Pancreas (tissue), 10 donors: ENCODE results near the gene EFCAB8. TPM values are rescaled to one million over a fixed set of nuclear protein-coding genes. Genes with fewer than 3 reads are reported as not detected.

Source experiments
- ATAC-seq, 4 donors: fragments of 200-7000 bp; cut with Tn5 transposase; one replicate each; pipeline versions ENCODE4 v1.8.0 to v1.9.1; 2020; ENCODE audit warnings: mild to moderate bottlenecking in 4 of 4, moderate library complexity in 4 of 4
- DNase-seq, 6 donors: peaks; one replicate each; pipeline ENCODE4 v3.0.0-alpha.2; 2020
- FAIRE-seq: peaks from 2 replicates; lab custom pipeline; 2012; peaks lifted over from hg19 to GRCh38; lab: Jason Lieb, UNC
- H3K27ac ChIP-seq, 4 donors: fragments of 200-600 bp; sonication (generic); 1 replicate in 3 of 4; 2 replicates in 1 of 4; pipeline versions ENCODE4 v1.5.0 to v1.8.0; 2020
- H3K27me3 ChIP-seq, 4 donors: fragments of 200-600 bp; one replicate each; pipeline ENCODE4 v1.8.0; 2021
- H3K36me3 ChIP-seq, 3 donors: fragments of 200-600 bp; sonication (generic) in 1 of 3; one replicate each; pipeline versions ENCODE4 v1.5.0 to v1.8.0; 2020 to 2021
- H3K4me1 ChIP-seq, 3 donors: fragments of 200-600 bp; one replicate each; pipeline ENCODE4 v1.8.0; 2021
- H3K4me3 ChIP-seq, 4 donors: fragments of 200-600 bp; sonication (generic) in 2 of 4; one replicate each; pipeline versions ENCODE4 v1.5.0 to v1.8.0; 2020 to 2021
- H3K9me3 ChIP-seq, 4 donors: fragments of 200-600 bp; one replicate each; pipeline ENCODE4 v1.8.0; 2021
- WGBS, 2 donors: extraction: QIAGEN DNeasy Blood & Tissue Kit; methylation state at CpG; one replicate each; pipeline ENCODE4 v1.1.7; 2013; 5-methylcytosine and 5-hydroxymethylcytosine counted together
- intact Hi-C, 3 donors: fragments of 100-400 bp; cut with DNase I; formaldehyde crosslinking; loops; one replicate each; pipeline versions ENCODE4 v1.11.1 to v1.14.2; 2022
- polyA plus RNA-seq, 2 donors: library from polyadenylated mRNA; stranded (reverse); fragments of 200-250 nt; gene quantifications; one replicate each; pipeline ENCODE4 v1.2.3, GENCODE V29; 2013
- total RNA-seq, 6 donors: library from RNA; stranded (reverse); fragmentation: NEBNext Ultra II Directional in 4 of 6; extraction: Animal tissue kit (Norgen Biotek cat#: 25700) in 4 of 6; gene quantifications; one replicate each; pipeline versions ENCODE4 v1.2.1 to v1.2.4, GENCODE V29; 2021 to 2023
- TF ChIP-seq, protein P1 (sequence below), 4 donors: fragments of 200-600 bp; sonication (generic) in 3 of 4; IDR thresholded peaks; one replicate each; pipeline versions ENCODE4 v1.5.0 to v1.8.0; 2021; ENCODE audit warnings: antibody characterized with exemption in 4 of 4
- donor health status: healthy with polysubstance abuse.
- donor health status: DM: no; HTN: no; CAD: no; lungs with moderate emphysema.
- donor health status: DM: no; HTN: no; CAD: no.
- donor health status: control.
- donor health status: control.
- donor health status: Bipolar disorder and iron deficiency.
- donor health status: DM: yes; HTN: yes; CAD: no.
- donor health status: DM: no; HTN: no; CAD: no.
- donor health status: DM: no; HTN: no; CAD: no.
- donor health status: DM: yes; HTN: yes; CAD: no.

Gene EFCAB8
- total and polyA plus RNA-seq, 8 donors, result 0.12 to 0.35 (median 0.19) TPM; not detected in 1

DNA sequence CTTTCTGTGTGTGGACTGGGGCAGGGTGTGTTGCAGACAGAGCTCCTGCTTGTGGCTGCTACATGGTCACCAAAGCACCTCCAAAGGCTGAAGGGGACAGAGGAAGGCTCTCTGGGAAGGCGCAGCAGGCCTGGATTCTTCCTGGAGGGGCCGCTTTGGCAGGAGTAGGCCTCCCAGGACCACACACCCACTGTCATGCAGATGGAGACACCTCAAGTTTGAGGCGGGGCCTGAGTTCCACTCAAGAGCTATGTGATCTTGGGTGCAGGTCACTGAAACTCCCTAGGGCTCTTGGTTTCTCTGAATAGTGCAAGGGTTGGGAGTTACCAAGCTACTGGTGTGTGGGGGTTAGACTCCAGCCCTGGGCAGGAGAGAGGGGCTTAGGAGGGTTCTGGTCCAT lies 27.9 kb downstream of the EFCAB8 start:
- H3K27ac ChIP-seq, result no peak overlapping the region
- TF ChIP-seq, protein P1, sequence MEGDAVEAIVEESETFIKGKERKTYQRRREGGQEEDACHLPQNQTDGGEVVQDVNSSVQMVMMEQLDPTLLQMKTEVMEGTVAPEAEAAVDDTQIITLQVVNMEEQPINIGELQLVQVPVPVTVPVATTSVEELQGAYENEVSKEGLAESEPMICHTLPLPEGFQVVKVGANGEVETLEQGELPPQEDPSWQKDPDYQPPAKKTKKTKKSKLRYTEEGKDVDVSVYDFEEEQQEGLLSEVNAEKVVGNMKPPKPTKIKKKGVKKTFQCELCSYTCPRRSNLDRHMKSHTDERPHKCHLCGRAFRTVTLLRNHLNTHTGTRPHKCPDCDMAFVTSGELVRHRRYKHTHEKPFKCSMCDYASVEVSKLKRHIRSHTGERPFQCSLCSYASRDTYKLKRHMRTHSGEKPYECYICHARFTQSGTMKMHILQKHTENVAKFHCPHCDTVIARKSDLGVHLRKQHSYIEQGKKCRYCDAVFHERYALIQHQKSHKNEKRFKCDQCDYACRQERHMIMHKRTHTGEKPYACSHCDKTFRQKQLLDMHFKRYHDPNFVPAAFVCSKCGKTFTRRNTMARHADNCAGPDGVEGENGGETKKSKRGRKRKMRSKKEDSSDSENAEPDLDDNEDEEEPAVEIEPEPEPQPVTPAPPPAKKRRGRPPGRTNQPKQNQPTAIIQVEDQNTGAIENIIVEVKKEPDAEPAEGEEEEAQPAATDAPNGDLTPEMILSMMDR (IDR thresholded peaks at IDR 0.05), result no peak
- H3K9me3 ChIP-seq, result no peaks in the 10 kb centered on the region
- H3K36me3 ChIP-seq, result no peaks in the 10 kb centered on the region
- ATAC-seq, result no peak
- no peak for FAIRE-seq
- H3K4me3 ChIP-seq, result no peak overlapping the region
- no peaks in the 10 kb centered on the region for H3K27me3 ChIP-seq
- WGBS, 2 donors, result 59 to 83% methylated on average over 3 of the region's 3 CpGs
- intact Hi-C loops, result no loop called here
- DNase-seq, result no peak
- H3K4me1 ChIP-seq, result peaks cover 0 to 5% (median 0%) of the 10 kb centered on the region in 3 donors

- intact Hi-C loops, result no loop called here
- H3K9me3 ChIP-seq, result no peaks in the 10 kb centered on the region
- H3K4me3 ChIP-seq, result no peak overlapping the region
- H3K4me1 ChIP-seq, result peaks cover 0 to 5% (median 0%) of the 10 kb centered on the region in 3 donors
- ATAC-seq, result no peak
- H3K27me3 ChIP-seq, result no peaks in the 10 kb centered on the region
- WGBS, 2 donors, result 87 to 90% methylated on average over 11 of the region's 11 CpGs
- no peak for DNase-seq
- H3K36me3 ChIP-seq, result no peaks in the 10 kb centered on the region
- H3K27ac ChIP-seq, result no peak overlapping the region
- FAIRE-seq, result no peak
- TF ChIP-seq, protein P1 (IDR thresholded peaks at IDR 0.05), result no peak
These were observed 28.8 kb downstream of the EFCAB8 start for GRCh38 chr20:32887492-32887891.

DNA sequence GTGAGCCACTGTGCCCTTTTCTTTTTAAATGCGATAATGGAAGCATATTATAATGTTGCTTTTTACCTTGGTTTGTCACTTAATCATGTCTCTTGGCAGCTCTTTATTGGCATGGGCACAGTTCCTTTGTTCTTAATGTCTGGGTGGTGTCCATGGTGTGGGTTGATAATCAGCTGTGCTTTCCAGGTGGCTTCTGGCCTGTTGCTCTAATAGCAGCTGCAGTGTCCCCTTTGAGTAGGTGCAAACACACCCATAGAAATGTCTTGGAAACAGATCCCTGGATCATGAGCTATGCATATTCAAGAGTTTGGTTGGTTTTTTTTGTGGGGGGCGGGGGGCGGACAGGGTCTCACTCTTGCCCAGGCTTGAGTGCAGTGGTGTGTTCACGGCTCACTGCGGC lies 29.9 kb downstream of the EFCAB8 start:
- WGBS, 2 donors, result 63 to 65% methylated on average over 5 of the region's 5 CpGs
- DNase-seq, result peak in 2 of 6 donors; percentile 42 to 66

GRCh38 chr20:32889281-32889680 lies 30.6 kb downstream of the EFCAB8 start:
- peak; percentile 9 to 26 (median 16) for ATAC-seq
- DNase-seq, result peak in 1 of 6 donors; percentile 20
- Histone ChIP-seq H3K4me3 (no peak overlapping the region), H3K27ac (no peak overlapping the region), H3K9me3 (no peaks in the 10 kb centered on the region), H3K27me3 (no peaks in the 10 kb centered on the region), H3K36me3 (no peaks in the 10 kb centered on the region), H3K4me1 (peaks cover 0 to 5% (median 0%) of the 10 kb centered on the region in 3 donors)
- intact Hi-C loops, result no loop called here
- FAIRE-seq, result no peak
- TF ChIP-seq, protein P1 (IDR thresholded peaks at IDR 0.05), result no peak
- WGBS, 2 donors, result 35 to 48% methylated on average over 5 of the region's 5 CpGs

More for the DNA sequence above, 29.9 kb downstream of the EFCAB8 start:
- Histone ChIP-seq H3K27ac (no peak overlapping the region), H3K36me3 (no peaks in the 10 kb centered on the region), H3K4me1 (peaks cover 0 to 5% (median 0%) of the 10 kb centered on the region in 3 donors), H3K9me3 (no peaks in the 10 kb centered on the region), H3K4me3 (no peak overlapping the region), H3K27me3 (no peaks in the 10 kb centered on the region)
- ATAC-seq (peak; percentile 78 to 91 (median 86)), FAIRE-seq (no peak)
- TF ChIP-seq, protein P1 (IDR thresholded peaks at IDR 0.05), result no peak
- intact Hi-C loops, result no loop called here

- DNase-seq (no peak), ATAC-seq (no peak), FAIRE-seq (no peak)
- TF ChIP-seq, protein P1 (IDR thresholded peaks at IDR 0.05), result no peak
- Histone ChIP-seq H3K4me3 (no peak overlapping the region), H3K4me1 (peaks cover 0 to 5% (median 0%) of the 10 kb centered on the region in 3 donors), H3K9me3 (no peaks in the 10 kb centered on the region), H3K36me3 (no peaks in the 10 kb centered on the region), H3K27me3 (no peaks in the 10 kb centered on the region), H3K27ac (no peak overlapping the region)
- 93 to 94% methylated on average over 8 of the region's 8 CpGs for WGBS, 2 donors
- intact Hi-C loops, result loop anchor here in 1 of 3 donors (10.0 kb wide), 1 partner anchor 413 kb away; no protein-coding TSS in a partner anchor
These were observed 32.8 kb downstream of the EFCAB8 start for GRCh38 chr20:32891491-32891890.
